ENCODE measurements around the gene MYBBP1A.

The MYBBP1A gene

GRCh38 chr17:4503283-4504025 is 51.7 kb downstream of the MYBBP1A start:
- DNase-seq (ENCODE audit: low spot score): no peak

GRCh38 chr17:4502466-4503154 is 52.6 kb downstream of the MYBBP1A start:
- DNase-seq (ENCODE audit: low spot score): no peak

GRCh38 chr17:4501295-4501949 is 53.8 kb downstream of the MYBBP1A start:
- DNase-seq (ENCODE audit: low spot score): no peak

- no peak for DNase-seq (ENCODE audit: low spot score)
These were observed 55.0 kb downstream of the MYBBP1A start for GRCh38 chr17:4500191-4500571.

GRCh38 chr17:4499431-4500190 is 55.6 kb downstream of the MYBBP1A start:
- DNase-seq (ENCODE audit: low spot score): no peak

GRCh38 chr17:4498461-4499397 is 56.5 kb downstream of the MYBBP1A start, which contains the start of gene SPNS2:
SPNS2 (plus strand) TSS chr17:4498881; CDS start chr17:4499048, 167 bp downstream.
- no peak for DNase-seq (ENCODE audit: low spot score)

- DNase-seq (ENCODE audit: low spot score): no peak
These were observed 57.9 kb downstream of the MYBBP1A start for GRCh38 chr17:4497101-4497824.

- no peak for DNase-seq (ENCODE audit: low spot score)
These were observed 62.2 kb downstream of the MYBBP1A start for GRCh38 chr17:4492721-4493561.

GRCh38 chr17:4490637-4491061 is 64.5 kb downstream of the MYBBP1A start:
- no peak for DNase-seq (ENCODE audit: low spot score)

GRCh38 chr17:4490109-4490591 is 65.0 kb downstream of the MYBBP1A start:
- no peak for DNase-seq (ENCODE audit: low spot score)

GRCh38 chr17:4488989-4489595 is 66.1 kb downstream of the MYBBP1A start:
- DNase-seq (ENCODE audit: low spot score): no peak
